ENCODE results near the gene PRSS57.

PRSS57 gene

DNA sequence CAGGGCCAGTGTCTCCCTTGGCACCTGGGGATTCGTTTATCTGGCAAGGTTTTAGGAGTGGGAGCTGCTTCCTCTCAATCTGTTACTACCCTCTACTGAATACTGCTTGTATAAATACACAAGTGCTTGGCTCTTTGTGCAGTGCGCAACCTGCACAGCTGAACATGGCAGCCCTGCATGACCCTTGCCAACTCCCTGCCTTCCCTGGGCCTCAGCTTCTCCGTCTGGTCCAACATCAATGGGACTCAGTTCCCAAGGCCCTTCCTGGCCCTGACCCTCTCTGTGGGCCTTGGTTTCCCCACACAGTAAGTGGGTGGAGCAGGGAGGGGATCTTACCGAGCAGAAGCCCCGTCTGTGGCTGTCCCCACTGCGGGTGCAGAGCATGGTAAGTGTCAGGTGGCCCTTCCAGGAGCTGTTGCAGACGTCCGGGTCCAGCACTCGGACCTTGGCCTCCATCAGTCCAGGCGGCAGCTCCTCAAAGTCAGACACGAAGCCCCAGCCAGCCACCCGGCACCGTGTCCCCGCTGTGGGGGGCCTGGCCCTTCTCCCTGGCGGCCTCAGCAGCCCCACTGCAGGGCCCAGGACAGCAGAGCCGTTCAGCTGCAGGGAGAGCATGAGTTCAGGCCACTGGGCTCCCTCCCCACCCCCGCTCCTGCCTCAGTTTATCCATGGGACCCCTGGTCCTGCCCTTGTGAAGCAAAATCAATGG, 8.5 kb downstream of the PRSS57 start:
- TF ChIP-seq, protein P1, sequence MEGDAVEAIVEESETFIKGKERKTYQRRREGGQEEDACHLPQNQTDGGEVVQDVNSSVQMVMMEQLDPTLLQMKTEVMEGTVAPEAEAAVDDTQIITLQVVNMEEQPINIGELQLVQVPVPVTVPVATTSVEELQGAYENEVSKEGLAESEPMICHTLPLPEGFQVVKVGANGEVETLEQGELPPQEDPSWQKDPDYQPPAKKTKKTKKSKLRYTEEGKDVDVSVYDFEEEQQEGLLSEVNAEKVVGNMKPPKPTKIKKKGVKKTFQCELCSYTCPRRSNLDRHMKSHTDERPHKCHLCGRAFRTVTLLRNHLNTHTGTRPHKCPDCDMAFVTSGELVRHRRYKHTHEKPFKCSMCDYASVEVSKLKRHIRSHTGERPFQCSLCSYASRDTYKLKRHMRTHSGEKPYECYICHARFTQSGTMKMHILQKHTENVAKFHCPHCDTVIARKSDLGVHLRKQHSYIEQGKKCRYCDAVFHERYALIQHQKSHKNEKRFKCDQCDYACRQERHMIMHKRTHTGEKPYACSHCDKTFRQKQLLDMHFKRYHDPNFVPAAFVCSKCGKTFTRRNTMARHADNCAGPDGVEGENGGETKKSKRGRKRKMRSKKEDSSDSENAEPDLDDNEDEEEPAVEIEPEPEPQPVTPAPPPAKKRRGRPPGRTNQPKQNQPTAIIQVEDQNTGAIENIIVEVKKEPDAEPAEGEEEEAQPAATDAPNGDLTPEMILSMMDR (IDR thresholded peaks at IDR 0.05; ENCODE audit: low read depth, low read length) = no peak

DNA sequence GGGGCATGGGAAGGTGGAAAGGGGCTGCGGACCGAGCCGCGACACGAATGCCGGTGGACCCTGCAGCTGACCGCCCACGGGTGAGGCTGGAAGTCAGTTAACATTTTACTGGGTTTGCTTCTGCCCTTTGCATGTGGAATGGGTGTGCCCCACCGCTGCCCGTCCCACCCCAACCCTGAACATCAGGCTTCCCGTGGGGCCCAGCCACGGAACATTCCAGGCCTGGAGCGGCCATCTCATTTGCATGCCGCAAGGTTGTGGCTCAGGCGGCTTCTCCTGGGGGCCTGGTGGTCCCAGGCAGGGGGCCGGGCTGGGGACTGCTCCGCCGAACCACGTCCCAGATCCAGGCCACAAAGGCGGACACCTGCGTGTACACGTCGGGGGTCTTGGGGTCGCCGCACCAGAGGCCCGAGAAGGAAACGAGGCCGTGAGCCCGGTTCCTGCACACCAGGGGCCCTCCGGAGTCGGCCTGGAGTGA, 9.8 kb downstream of the PRSS57 start:
- TF ChIP-seq, protein P1 (IDR thresholded peaks at IDR 0.05; ENCODE audit: low read depth, low read length) = no peak
- DNase-seq (ENCODE audit: extremely low read depth, low read depth) = no peak

More for the DNA sequence above, 8.5 kb downstream of the PRSS57 start:
- no peak for DNase-seq (ENCODE audit: extremely low read depth, low read depth)

DNA sequence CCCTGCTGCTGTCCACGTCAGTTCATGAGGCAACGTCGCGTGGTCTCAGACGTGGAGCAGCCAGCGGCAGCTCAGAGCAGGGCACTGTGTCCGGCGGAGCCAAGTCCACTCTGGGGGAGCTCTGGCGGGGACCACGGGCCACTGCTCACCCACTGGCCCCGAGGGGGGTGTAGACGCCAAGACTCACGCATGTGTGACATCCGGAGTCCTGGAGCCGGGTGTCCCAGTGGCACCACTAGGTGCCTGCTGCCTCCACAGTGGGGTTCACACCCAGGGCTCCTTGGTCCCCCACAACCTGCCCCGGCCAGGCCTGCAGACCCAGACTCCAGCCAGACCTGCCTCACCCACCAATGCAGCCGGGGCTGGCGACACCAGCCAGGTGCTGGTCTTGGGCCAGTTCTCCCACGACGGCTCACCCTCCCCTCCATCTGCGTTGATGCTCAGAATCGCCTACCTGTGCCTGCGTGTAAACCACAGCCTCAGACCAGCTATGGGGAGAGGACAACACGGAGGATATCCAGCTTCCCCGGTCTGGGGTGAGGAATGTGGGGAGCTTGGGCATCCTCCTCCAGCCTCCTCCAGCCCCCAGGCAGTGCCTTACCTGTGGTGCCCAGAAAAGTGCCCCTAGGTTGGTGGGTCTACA, 12.5 kb downstream of the PRSS57 start:
- TF ChIP-seq, protein P1 (IDR thresholded peaks at IDR 0.05; ENCODE audit: low read depth, low read length) = no peak
- DNase-seq (ENCODE audit: extremely low read depth, low read depth) = no peak

DNA sequence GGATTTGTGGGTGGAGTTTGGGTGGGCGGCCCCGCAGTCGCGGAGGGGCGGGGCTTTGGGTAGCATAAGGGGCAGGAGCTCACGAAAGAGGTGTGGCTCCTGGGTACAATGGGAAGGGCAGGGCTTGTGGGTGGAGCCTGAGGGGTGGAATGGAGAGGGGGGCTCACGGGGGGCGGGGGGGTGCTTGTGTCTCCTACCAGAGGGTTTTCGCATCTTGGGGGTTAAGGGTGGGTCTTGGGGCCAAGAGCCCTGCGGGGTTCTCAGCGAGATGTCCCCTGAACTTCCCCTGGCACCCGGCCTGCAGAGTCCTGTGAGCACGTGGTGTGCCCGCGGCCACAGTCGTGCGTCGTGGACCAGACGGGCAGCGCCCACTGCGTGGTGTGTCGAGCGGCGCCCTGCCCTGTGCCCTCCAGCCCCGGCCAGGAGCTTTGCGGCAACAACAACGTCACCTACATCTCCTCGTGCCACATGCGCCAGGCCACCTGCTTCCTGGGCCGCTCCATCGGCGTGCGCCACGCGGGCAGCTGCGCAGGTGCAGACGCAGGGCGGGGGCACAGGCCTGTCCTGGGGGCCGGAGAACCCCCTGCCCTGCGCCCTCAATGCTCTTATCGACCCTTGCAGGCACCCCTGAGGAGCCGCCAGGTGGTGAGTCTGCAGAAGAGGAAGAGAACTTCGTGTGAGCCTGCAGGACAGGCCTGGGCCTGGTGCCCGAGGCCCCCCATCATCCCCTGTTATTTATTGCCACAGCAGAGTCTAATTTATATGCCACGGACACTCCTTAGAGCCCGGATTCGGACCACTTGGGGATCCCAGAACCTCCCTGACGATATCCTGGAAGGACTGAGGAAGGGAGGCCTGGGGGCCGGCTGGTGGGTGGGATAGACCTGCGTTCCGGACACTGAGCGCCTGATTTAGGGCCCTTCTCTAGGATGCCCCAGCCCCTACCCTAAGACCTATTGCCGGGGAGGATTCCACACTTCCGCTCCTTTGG, 13.9 kb downstream of the PRSS57 start:
- TF ChIP-seq, protein P1 (IDR thresholded peaks at IDR 0.05; ENCODE audit: low read depth, low read length) = no peak
- DNase-seq (ENCODE audit: extremely low read depth, low read depth) = peak; percentile 84

DNA sequence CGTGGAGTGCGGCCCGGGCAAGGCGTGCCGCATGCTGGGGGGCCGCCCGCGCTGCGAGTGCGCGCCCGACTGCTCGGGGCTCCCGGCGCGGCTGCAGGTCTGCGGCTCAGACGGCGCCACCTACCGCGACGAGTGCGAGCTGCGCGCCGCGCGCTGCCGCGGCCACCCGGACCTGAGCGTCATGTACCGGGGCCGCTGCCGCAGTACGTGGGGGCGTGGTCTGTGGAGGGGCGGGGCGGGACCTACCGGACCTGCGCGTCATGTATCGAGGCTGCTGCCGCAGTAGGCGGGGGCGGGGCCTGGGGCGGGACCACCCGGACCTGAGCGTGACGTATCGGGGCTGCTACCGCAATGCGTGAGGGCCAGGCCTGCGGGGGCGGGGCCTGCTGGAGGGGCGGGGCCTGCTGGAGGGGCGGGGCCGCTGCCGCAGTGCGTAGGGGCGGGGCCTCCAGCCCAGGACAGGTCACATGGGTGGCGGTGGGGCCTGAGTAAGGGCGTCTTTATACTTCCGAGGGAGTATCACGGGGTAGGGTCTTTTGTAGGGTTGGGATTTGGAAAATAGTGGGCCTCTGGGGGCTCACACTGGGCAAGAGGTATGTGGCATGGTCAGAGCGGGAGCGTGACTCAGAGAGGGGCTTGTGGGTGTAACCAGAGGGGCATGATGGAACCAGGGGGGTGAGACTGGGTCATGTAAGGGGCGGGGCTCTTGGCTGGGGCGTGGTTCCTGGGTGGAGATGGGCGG, 14.8 kb downstream of the PRSS57 start:
- DNase-seq (ENCODE audit: extremely low read depth, low read depth) = peak; percentile 98
- TF ChIP-seq, protein P1 (IDR thresholded peaks at IDR 0.05; ENCODE audit: low read depth, low read length) = peak; percentile 25

DNA sequence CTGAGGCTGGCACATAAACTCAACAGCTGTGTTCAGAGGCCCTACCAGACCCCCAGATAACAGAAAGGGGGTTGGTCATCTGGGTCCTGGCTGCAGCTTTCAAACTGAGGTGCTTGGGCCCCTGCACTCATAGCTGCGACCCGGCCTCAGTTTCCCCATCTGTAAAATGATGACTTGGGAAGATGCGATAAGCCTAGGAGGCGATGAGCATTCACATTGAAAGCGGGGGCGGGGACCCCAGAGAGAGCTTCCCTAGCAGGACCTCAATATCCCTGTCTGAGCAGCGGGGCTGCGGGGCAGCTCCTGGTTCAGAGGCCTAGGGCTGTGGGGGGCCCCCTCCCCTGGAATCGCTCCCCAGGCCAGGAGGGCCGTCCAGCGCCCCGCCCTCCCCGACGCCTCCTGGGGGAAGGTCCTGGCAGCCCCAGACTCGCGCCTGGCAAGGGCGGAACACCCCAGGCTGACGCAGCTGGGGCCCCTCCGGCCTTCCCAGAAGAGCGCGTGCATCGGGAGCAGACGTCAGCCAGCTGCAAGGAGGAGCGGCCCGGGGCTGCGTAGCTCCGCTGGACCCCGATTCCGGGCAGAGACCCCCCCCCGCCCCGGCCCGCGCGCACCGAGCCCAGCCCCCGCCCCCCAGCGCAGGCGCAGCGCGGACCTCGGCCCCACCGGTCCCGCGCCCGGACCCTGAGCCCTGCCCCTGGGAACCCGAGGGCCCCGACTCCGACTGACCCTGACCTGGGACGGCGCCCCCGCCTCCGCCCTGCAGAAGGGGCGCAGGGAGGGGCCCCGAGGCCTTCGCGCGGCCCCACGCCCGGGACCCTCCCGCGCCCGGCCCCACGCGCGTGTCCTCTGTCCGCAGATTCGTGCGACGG, 15.6 kb downstream of the PRSS57 start:
- TF ChIP-seq, protein P1 (IDR thresholded peaks at IDR 0.05; ENCODE audit: low read depth, low read length) = no peak
- DNase-seq (ENCODE audit: extremely low read depth, low read depth) = peak; percentile 35

All from AG09319 (cell line).